ENCODE data around the gene AMPD1. TPM values are rescaled to one million over a fixed set of nuclear protein-coding genes. Genes with fewer than 3 reads are reported as not detected.

The AMPD1 gene
- total RNA-seq, 1 experiment from 2014 or later, result not detected

DNA sequence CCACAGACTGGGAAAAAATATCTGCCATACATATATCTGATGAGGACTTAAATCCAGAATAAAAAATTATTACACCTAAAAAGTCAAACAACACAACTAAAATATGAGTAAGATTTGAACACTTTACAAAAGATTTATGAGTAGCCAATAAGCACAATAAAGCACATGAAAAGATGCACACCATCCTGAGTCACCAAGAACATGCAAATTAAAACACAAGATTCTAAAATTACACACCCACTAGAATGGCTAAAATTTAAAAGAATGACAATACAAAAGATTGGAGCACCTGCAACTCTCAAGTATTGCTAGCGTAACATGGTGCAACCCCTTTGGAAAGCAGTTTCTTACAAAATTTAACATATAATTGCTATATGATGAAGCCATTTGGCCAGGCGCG lies 56.4 kb downstream of the AMPD1 start:
- no peak overlapping the region for H4K91ac ChIP-seq (ENCODE audit: insufficient read length, low read depth, low read length)
- no peaks in the 10 kb centered on the region for H3K79me2 ChIP-seq (ENCODE audit: insufficient read depth, low read length)
- H2BK12ac ChIP-seq (ENCODE audit: insufficient read length, low read depth, low read length), result no peak overlapping the region
- no peak overlapping the region for H3K27ac ChIP-seq (ENCODE audit: insufficient read length, low read depth, low read length)
- no peak overlapping the region for H2BK20ac ChIP-seq (ENCODE audit: low read depth, low read length, poor library complexity, severe bottlenecking)
- no peak overlapping the region for H2BK15ac ChIP-seq (ENCODE audit: low read depth, low read length)
- Mint-ChIP-seq H3K27ac (no peak overlapping the region), H3K36me3 (ENCODE audit: insufficient read depth in 1 of 3, low read depth in 3 of 3) (no peaks in the 10 kb centered on the region), H3K27me3 (ENCODE audit: low read depth) (no peaks in the 10 kb centered on the region), H3K9me3 (no peaks in the 10 kb centered on the region), H3K4me3 (no peak overlapping the region), H3K4me1 (peaks cover 0 to 6% of the 10 kb centered on the region in 2 experiments; a peak in 2 of 4 replicates)
- no peak overlapping the region for H2BK5ac ChIP-seq (ENCODE audit: insufficient read length, low read length)
- no peak overlapping the region for H3T11ph ChIP-seq (ENCODE audit: low read length)
- no peaks in the 10 kb centered on the region for H3K23me2 ChIP-seq (ENCODE audit: insufficient read length, low read depth, low read length, poor library complexity, severe bottlenecking)
- H2AK5ac ChIP-seq (ENCODE audit: insufficient read length, low read length), result no peak overlapping the region
- H4K20me1 ChIP-seq (ENCODE audit: control insufficient read depth, insufficient read depth, insufficient read length), result no peaks in the 10 kb centered on the region
- no peak overlapping the region for H3K4me2 ChIP-seq (ENCODE audit: insufficient read depth, insufficient read length, low read length)
- H3K9me3 ChIP-seq (ENCODE audit: control insufficient read depth, low read depth, low read length), result no peaks in the 10 kb centered on the region
- H3K14ac ChIP-seq (ENCODE audit: insufficient read depth, low read length), result no peak overlapping the region
- WGBS (ENCODE audit: extremely low coverage, insufficient read length, low lambda C conversion rate), result no CpG with 5 or more reads among the region's 3 CpGs
- H4K5ac ChIP-seq (ENCODE audit: insufficient read length, low read depth, low read length), result no peak overlapping the region
- no peak overlapping the region for H3K56ac ChIP-seq (ENCODE audit: insufficient read length, low read depth, low read length)
- H3K18ac ChIP-seq (ENCODE audit: insufficient read length, low read depth, low read length), result no peak overlapping the region
- no peak overlapping the region for H2AFZ ChIP-seq (ENCODE audit: low read length)
- H3K23ac ChIP-seq (ENCODE audit: insufficient read length, low read depth, low read length), result no peak overlapping the region
- no peaks in the 10 kb centered on the region for H3K79me1 ChIP-seq (ENCODE audit: insufficient read depth, low read depth, low read length, poor library complexity, severe bottlenecking)
- H3K9ac ChIP-seq (ENCODE audit: extremely low read depth, insufficient read length, low read length), result no peak overlapping the region
- no peak overlapping the region for H4K8ac ChIP-seq (replicated peaks; ENCODE audit: insufficient read length, low read depth, low read length)
- H2BK120ac ChIP-seq (ENCODE audit: low read depth, low read length, poor library complexity, severe bottlenecking), result no peak overlapping the region
- TF ChIP-seq, protein P1, sequence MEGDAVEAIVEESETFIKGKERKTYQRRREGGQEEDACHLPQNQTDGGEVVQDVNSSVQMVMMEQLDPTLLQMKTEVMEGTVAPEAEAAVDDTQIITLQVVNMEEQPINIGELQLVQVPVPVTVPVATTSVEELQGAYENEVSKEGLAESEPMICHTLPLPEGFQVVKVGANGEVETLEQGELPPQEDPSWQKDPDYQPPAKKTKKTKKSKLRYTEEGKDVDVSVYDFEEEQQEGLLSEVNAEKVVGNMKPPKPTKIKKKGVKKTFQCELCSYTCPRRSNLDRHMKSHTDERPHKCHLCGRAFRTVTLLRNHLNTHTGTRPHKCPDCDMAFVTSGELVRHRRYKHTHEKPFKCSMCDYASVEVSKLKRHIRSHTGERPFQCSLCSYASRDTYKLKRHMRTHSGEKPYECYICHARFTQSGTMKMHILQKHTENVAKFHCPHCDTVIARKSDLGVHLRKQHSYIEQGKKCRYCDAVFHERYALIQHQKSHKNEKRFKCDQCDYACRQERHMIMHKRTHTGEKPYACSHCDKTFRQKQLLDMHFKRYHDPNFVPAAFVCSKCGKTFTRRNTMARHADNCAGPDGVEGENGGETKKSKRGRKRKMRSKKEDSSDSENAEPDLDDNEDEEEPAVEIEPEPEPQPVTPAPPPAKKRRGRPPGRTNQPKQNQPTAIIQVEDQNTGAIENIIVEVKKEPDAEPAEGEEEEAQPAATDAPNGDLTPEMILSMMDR (conservative IDR thresholded peaks at IDR 0.05), result no peak
- peaks cover 2% of the 10 kb centered on the region; the same call in 1 of the 2 replicates for H3K4me1 ChIP-seq (ENCODE audit: insufficient read depth, low read length)
- no peak for DNase-seq
- H3K27me3 ChIP-seq (ENCODE audit: insufficient read depth, low read length), result no peaks in the 10 kb centered on the region
- H3K4ac ChIP-seq (ENCODE audit: low read depth, low read length), result no peak overlapping the region
